DMS114 treated with DMSO at 0.1 percent for 48 hours (cell line): Measurements from ENCODE around the gene CAD.
"Not testable (repeated sequence)": the region's sequence is repeated elsewhere in the genome, so short reads cannot be mapped to it uniquely, and the experiment has no call there.

Experiments
- DNase-seq: peaks from one replicate; lab custom pipeline; 2025; ENCODE audit not compliant: unreplicated experiment; lab: John Stamatoyannopoulos, UW

CAD gene

DNA sequence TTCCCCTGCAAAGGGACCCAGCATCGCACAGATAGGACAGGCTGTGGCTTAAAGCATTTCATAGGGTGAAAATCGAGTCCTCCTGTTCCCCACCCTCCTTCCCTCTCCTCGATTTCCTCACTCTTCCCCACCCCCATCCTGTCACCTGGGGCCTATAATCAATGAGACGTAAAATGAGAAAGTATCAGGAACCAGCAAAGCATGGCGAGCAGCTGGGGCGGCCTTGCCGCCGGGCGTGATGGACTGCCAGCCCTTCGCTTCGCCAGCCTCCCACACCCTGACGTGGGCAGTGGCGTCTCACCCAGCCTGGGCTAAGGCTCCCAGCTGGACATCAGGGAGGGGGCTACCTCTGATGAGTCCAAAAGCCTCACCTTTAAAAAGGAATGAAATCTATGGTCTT lies 34.6 kb downstream of the CAD start:
- DNase-seq: no peak

- no peak for DNase-seq
These were observed 38.0 kb downstream of the CAD start for GRCh38 chr2:27255187-27255586.

- no peak for DNase-seq
These were observed 38.5 kb downstream of the CAD start for GRCh38 chr2:27255660-27256059.

DNA sequence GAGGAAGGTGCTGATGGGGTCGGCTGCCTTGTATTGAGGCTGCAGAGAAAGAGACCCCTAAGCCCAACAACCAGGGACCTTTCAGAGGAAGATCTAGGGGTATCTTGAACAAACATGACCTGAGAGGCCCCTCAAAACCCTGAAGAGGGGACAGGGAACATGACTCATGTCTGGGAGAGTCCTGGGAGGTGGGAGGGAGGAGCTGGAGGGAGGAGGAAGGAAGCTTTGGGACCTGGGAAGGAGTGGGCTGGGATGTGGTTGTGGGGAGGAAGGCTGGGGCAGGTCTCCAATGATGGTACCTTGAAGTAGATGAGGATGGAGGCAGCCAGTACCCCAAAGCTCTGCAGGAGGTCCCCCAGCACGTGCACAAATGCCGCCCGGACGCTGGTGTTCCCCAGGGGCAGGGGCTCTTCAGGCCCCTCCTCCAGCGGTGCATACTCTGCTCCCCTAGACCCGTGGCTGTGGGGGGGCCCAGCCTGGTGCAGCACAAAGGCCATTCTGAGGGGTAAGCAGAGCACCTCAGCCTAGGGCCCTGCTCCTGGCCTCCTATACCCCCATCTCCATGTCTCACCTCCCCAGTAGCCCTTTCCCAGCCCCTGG lies 39.8 kb downstream of the CAD start:
- DNase-seq: no peak

- no peak for DNase-seq
These were observed 40.9 kb downstream of the CAD start for GRCh38 chr2:27258051-27258450.

- DNase-seq: no peak
These were observed 44.2 kb downstream of the CAD start for GRCh38 chr2:27261241-27261925.

DNA sequence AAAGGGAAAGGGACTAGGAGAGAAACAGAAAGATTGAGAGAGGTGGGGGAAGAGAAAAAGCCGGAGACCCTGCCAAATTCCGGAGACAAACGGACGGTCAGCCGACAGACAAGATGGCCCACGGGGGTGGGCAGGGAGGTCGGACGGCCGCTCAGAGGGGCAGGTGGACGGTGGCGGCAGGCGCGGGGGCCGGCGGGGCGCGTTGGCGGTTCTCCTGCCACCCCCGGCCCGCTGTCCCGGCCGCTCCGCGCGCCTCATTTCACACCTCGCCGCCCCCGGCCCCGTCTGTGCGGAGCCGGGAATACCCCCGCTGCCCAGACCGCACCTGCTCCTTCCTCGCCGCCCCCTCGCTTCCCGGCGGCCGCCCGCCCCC lies 44.7 kb downstream of the CAD start:
- DNase-seq: no peak

DNA sequence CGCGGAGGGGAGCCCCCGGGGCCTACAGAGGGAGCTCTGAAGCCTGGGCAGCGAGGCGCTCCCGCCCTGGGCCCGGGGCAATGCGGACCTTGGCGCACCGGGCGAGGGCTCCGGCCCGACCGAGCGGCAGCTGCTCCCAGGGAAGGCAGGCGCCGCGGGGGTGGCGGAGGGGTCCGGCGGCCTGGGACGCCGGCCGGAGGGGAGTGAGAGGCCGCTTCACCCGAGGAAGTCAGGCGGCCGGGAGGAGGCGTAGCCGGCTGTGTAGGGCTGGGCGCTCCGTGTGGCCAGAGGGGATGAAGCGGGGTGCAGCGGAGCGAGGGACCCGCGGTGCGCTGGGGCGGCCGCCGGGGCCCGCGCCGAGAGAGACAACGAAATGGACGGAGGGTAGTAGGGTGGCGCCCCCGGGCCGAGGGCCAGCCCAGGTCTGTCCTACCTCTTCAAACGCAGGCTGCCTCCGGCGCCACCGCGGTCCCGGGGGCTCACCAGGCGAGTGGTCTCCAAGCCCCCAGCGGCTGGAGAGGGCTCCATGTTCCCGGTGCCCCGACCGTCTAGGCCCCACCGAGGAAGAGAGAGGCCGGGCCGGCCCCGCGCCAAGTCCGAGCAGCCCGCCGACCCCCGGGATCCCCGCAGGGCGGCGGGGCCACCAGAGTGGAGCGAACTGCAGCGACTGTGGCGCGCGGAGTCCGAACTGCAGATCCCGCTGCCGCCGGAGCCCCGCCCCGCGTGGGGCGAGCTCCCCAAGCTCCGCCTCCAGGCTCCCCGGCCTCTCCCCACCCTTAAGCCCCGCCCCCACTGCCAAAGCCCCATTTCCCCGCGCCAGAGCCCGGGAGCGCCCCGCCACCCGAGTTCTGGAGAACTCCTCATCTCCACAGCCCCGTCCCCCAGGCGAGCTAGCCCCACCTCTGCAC lies 45.5 kb downstream of the CAD start, which contains the start of gene SLC30A3:
SLC30A3 (minus strand) TSS at position 669 of the 908 bp plus-strand sequence; CDS start at position 528, 141 bp downstream.
- DNase-seq: no peak

DNA sequence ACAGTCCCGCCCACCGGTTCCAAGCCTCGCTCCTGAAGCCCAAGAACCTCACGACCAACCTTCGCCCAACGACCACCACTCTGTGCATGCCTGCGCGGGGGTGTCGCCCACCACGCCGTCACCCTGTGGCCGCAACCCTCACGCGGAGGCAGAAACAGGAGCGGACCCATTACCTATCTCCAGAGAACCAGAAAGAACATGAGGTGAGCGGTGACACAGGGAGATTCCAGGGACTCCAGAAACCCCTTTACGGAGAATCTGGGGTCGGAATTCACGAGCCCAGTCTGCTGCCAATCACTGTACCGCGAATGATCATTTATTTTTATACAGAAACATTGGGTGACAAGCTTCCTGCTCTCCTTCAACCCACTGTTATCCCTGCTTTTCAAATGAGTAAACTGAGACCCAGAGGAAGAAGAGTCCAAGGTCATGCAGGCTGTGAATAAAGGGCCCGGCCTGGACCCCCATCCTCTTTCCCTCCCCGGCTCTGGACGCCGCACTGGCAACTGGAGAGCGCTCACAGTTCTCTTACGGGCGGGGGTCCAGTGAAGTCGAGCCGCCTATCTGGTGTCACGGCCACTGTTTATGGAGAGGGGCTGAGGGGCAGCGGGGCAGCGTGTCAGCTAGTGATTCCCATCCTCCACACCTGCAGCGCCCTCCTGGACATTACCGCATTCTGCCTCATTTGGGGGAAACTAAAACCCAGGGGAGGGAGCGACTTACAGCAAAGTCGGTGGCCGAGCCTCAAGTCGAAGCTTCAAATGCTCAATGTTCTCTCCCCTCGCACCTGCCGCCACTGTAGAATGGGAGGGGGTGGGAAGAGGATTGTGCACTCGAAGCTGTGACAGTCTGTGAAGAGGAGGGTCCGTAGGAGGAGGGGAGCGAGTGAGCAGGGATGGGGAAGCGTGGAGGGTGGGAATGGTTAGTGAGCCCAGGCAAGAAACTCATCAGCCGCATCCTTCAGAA lies 46.4 kb downstream of the CAD start:
- no peak for DNase-seq

GRCh38 chr2:27264253-27264752 lies 47.1 kb downstream of the CAD start:
- DNase-seq: no peak

DNA sequence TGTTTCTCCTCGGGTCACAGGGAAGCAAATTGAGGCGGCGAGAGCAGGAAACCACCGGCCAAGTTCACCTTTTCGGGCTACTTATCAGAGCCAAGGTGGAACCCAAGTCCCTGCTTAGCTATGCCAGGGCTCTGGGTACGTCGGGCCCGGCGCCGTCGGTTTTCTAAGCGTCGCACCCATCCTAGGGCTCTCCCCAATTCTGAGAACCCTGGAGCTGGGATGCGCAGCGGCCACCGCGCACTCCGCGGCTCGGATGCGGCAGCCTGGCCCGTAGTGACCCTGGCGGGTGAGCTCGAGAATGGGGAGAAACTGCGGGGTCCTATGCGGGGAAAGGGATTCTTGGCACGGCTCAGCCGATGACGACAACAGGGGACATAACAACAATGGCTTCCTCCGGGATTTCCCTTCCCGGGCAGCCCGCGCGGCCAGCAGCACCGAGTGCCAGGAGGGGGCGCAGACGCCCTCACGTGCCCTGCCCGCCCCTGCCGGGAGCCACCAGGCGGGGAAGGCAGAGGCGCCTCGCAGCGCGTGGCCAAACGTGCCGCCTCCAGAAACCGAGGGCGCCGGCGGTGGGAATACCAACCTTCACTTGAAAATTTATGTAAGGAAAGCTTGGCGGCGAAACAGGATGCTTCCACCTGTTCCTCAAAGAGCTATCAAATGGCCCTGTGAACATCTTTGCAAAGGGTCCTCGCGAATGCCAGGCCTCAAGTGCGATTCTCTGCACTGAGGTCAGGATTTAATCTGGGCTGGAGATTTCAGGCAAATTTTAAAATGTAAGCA lies 47.8 kb downstream of the CAD start:
- DNase-seq: peak; percentile 60

GRCh38 chr2:27265536-27265870 lies 48.3 kb downstream of the CAD start:
- no peak for DNase-seq

DNA sequence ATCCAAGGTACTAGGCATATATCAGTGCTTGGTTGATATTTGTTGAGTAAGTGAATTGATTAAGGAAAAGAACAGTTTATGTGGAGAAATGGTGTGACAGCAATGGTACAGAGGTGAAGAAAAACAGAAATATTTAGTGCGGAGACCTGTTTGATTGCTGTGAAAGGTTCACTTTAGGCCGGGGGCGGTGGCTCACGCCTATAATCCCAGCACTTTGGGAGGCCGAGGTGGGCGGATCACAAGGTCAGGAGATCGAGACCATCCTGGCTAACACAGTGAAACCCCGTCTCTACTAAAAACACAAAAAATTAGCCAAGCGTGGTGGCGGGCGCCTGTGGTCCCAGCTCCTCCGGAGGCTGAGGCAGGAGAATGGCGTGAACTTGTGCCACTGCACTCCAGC lies 51.1 kb downstream of the CAD start:
- not testable (repeated sequence) for DNase-seq

- DNase-seq: no peak
These were observed 53.0 kb downstream of the CAD start for GRCh38 chr2:27270131-27270530.

- DNase-seq: no peak
These were observed 53.5 kb downstream of the CAD start for GRCh38 chr2:27270670-27271069.

DNA sequence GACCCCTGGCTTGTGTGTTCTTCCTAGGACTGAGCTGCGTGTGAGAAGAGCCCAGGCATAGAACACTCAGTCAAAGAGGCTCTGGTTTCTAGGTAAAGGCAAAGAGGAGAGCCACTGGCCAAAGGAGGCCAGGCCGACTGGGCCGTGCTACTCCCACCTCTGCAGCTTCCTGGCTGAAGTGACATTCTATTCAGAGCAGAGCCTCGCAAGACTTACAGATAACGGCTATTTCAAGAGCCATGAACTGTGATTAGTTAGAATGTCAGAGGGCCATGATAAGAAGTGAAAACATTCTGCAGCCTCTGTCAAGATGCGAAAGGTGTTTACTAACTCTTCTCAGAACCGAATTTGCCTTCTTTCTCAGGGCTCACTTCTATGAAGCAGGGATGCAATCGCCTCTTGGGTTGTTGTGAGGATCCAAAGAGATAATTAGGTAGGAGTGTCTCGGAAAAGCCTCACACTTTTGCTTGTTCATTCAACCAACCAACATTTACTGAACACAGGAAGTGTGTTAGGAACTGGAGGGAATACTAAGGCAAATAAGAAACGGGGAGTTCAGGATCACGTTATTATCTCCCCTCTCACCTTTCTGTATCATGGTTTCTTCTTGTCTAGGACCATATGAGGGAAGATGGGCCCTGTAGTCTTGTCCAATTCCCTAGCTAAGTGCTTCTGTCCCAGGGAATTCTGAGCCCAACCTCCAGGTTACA lies 54.6 kb downstream of the CAD start:
- no peak for DNase-seq

DNA sequence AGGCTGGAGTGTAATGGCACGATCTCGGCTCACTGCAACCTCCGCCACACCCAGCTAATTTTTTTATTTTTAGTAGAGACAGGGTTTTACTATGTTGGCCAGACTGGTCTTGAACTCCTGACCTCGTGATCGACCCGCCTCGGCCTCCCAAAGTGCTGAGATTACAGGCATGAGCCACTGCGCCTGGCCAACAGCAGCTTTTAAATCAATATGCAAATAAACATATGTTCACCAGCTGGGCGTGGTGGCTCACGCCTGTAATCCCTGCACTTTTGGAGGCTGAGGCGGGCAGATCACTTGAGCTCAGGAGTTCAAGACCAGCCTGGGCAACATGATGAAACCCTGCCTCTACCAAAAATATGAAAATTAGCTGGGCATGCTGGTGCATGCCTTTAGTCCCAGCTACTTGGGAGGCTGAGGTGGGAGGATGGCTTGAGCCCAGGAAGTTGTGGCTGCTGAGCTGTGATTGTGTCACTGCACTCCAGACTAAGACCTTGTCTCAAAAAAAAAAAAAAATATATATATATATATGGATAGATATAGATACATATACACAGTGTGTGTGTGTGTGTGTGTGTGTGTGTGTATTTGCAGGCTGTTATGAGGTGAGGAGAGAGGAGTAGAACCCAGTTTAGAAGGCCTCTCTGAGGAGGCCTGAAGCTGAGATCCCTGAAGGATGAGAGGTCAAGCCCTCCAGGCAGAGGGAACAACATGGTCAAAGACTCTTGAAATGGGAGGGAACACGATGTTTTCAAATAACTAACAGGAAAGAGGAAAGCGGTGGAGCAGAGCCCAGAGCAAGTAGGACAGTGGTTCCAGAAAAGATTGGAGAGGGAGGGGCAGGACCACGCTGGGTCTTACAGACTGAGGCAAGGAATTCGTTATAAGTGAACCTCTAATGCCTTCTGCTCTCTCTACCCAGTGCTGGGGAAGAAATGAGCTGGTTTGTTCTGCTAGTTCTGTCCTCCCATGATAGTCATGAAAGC lies 55.7 kb downstream of the CAD start:
- not testable (repeated sequence) for DNase-seq
